HepG2 (cell line): ENCODE measurements around the gene ZNF383. TPM values are rescaled to one million over a fixed set of nuclear protein-coding genes. Genes with fewer than 3 reads are reported as not detected.

Experiments used
- HNF1A ChIP-seq, 2 experiments: sonication (generic) in 1 of 2; formaldehyde crosslinking in 1 of 2; IDR thresholded peaks; 2 replicates each; pipeline versions ENCODE4 v1.4.0 to v1.6.1; 2016 to 2020; ENCODE audit warnings: borderline replicate concordance in 1 of 2, low read depth in 1 of 2, mild to moderate bottlenecking in 1 of 2, missing genetic modification reagents in 1 of 2
- MXI1 ChIP-seq: IDR thresholded peaks from 3 replicates; pipeline ENCODE4 v1.6.1; 2012; ENCODE audit warnings: low read depth, low read length, inconsistent platforms, borderline replicate concordance
- RORA ChIP-seq: sonication (generic); formaldehyde crosslinking; IDR thresholded peaks from 2 replicates; pipeline ENCODE4 v1.5.0; 2020; ENCODE audit warnings: mild to moderate bottlenecking, missing genetic modification reagents, moderate library complexity
- SNAPC2 ChIP-seq: sonication (generic); formaldehyde crosslinking; IDR thresholded peaks from 2 replicates; pipeline ENCODE4 v1.8.1; 2022; ENCODE audit warnings: mild to moderate bottlenecking, missing genetic modification reagents
- TFE3 ChIP-seq: IDR thresholded peaks from 2 replicates; pipeline ENCODE4 v1.6.1; 2016
- ZBTB38 ChIP-seq: sonication (generic); formaldehyde crosslinking; IDR thresholded peaks from 2 replicates; pipeline ENCODE4 v1.5.1; 2020; ENCODE audit warnings: mild to moderate bottlenecking, missing genetic modification reagents
- ZBTB40 ChIP-seq, 2 experiments: fragments of 450-650 bp in 1 of 2; sonication (generic) in 1 of 2; formaldehyde crosslinking in 1 of 2; IDR thresholded peaks; 2 replicates each; pipeline versions ENCODE4 v1.6.1 to v1.8.0; 2016 to 2022; ENCODE audit warnings: antibody characterized with exemption in 1 of 2, mild to moderate bottlenecking in 1 of 2, missing genetic modification reagents in 1 of 2
- ZNF777 ChIP-seq: sonication (generic); formaldehyde crosslinking; IDR thresholded peaks from 2 replicates; pipeline ENCODE4 v1.4.0; 2020; ENCODE audit warnings: missing genetic modification reagents
- ZNF800 ChIP-seq: sonication (generic); formaldehyde crosslinking; IDR thresholded peaks from 2 replicates; pipeline ENCODE4 v1.4.0; 2020; ENCODE audit warnings: missing genetic modification reagents
- polyA plus RNA-seq, 8 experiments: library from polyadenylated mRNA; depleted of rRNA in 3 of 8; stranded (reverse) in 7 of 8; unstranded in 1 of 8; fragments of >200 nt; fragmentation: Illumina TruSeq in 4 of 8; extraction: Trizol in 4 of 8; gene quantifications; 2 replicates each; pipeline versions ENCODE4 v1.2.1 to v1.2.3, GENCODE V29; 2011 to 2016; ENCODE audit warnings: low read depth in 4 of 8, missing spikeins in 1 of 8, mixed read lengths in 1 of 8; ENCODE audit not compliant: insufficient read depth in 1 of 8
- total RNA-seq, 5 experiments: library from RNA; depleted of rRNA; stranded (reverse); fragments of >200 nt; fragmentation: Illumina TruSeq; extraction: Trizol; gene quantifications; 2 replicates each; pipeline ENCODE4 v1.2.3, GENCODE V29; 2016; ENCODE audit warnings: low read depth in 1 of 5

The ZNF383 gene
- total and polyA plus RNA-seq, 2 of the 13 experiments (the other 11 are each of a cell fraction or from before 2014, with no cell fraction given), result 2.6 to 4.1 TPM

- TF ChIP-seq ZBTB40 (IDR thresholded peaks at IDR 0.05), result no peak
- no peak for TF ChIP-seq ZBTB40 (CRISPR knock-in tag; IDR thresholded peaks at IDR 0.05)
- TF ChIP-seq HNF1A (IDR thresholded peaks at IDR 0.05; ENCODE audit: low read depth), result peak; percentile 25; the same call in 1 of the 2 replicates
- peak; percentile 27; the same call in 1 of the 2 replicates for TF ChIP-seq HNF1A (CRISPR knock-in tag; IDR thresholded peaks at IDR 0.05; ENCODE audit: borderline replicate concordance)
- TF ChIP-seq RORA (CRISPR knock-in tag), result no peak
- no peak for TF ChIP-seq ZBTB38 (CRISPR knock-in tag)
- no peak for TF ChIP-seq ZNF777 (CRISPR knock-in tag)
- peak; percentile 70; the same call in 1 of the 3 replicates for TF ChIP-seq MXI1
- TF ChIP-seq TFE3 (CRISPR knock-in tag), result no peak
- no peak for TF ChIP-seq ZNF800 (CRISPR knock-in tag)
- 0 out of 2 replicates have a peak, but pooled peaks have one; percentile 47 for TF ChIP-seq SNAPC2 (CRISPR knock-in tag)
Observed at GRCh38 chr19:37172368-37173366, 45.3 kb upstream of the ZNF383 start, which contains the start of gene ZNF585A (continued).
